ENCODE results near the gene TNS3.

The TNS3 gene

DNA sequence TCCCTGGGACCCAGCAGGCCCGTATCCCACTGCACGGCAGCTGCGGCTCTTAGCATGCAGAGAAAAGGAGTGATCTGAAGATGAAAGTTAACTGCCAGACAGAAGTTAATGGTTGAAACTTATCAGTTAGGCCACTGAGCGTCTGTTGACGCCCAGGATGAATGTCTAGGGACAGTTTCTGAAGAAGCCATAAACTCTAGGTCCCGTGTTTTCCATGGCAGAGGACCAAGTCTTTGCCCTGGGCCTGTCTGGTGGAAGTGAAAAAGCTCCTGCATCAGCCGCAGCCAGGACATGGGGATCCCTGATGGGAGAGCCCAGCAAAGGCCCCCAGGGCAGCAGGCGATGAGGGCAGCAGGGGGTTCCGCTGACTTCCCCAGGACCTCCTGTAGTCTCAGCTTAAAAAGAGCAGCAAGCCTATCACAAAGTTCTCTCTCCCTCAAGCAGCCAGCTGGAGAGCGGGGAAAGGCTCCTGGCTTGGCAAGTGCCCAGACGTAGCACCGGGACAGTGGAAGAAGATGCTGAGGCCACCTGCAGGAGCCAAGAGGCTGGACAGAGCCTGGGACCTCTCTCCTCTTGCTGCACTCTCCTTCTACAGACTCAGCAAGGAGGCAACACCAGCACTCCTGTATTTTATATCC is 79.6 kb downstream of the TNS3 start:
- DNase-seq = no peak

DNA sequence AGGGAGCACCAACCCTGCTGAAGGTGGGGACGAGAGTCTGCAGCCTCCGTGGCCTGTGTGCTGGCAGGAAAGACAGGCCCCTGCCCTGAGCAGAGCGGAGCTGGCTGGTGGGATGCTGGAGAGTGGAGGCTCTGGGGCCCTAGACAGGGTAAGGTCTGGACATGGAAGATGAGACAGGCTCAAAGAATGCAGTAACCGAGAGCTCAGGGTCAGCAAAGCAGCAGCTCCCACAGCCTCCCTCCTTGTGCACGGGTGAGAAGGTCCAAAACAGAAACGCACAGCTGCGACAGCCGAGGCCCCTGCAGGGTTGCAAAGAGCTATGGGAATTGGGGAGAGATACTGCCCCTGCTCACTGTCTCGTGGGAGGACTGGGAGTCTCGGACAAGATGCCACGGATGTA is 80.5 kb downstream of the TNS3 start:
- DNase-seq = no peak

DNA sequence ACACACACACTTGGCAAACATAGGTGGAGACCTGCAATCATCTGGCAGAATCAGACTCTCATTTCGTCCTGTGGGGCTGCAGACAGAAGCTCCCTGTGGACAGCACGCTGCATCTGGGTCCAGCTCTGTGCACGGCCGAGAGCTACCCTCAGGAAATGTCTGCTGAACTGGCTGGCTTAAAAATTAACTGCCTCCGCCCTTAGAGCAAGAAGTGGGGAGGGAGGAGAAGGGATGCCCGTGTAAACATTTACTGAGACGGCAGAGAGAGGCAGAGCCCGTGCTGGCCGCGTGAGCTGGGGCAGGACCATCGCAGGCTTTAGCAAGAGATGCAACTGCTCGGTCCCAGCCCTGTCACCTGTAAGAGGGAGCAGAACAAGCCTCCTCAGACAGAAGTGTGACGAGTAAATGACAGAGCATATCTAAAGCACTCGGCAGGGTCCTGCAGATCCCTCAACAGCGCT is 81.8 kb downstream of the TNS3 start:
- no peak for DNase-seq

DNA sequence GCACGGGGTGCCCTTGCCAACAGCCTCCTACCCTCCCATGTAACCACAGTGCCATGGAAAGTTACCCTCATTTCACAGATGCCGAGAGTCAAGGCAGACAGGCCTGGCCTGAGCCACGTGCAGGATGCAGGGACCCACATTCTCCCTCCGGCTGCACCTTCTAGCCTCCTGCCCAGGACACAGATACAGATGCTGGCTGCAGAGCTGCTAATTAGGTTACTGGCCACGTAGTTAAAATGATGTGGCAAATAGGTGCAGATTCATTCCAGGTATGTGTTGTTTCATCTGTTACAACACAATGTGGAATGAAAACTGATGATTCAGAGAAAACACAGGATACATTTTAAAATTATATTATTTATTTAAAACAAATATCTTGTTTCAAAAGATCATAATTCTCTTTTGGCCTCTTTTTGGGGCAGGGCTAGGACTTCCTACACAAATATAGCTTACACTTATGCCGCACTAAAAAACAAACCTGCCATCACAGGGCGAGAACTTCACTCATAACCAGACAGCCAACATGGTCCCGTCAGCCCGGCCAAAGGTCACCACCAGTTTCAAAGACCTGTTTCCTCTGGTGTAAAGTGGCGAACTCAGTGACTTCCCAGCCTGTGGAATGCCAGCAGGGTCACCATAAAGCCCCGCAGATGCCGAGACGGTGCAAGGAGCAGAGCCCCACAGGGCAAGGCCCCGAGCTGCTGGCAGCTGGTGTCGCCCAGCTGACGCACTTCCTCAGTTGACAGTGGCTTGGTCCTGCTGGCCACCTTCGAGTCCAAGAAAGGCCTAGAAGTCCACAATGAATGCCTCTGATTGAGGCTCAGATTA is 83.5 kb downstream of the TNS3 start:
- no peak for DNase-seq

DNA sequence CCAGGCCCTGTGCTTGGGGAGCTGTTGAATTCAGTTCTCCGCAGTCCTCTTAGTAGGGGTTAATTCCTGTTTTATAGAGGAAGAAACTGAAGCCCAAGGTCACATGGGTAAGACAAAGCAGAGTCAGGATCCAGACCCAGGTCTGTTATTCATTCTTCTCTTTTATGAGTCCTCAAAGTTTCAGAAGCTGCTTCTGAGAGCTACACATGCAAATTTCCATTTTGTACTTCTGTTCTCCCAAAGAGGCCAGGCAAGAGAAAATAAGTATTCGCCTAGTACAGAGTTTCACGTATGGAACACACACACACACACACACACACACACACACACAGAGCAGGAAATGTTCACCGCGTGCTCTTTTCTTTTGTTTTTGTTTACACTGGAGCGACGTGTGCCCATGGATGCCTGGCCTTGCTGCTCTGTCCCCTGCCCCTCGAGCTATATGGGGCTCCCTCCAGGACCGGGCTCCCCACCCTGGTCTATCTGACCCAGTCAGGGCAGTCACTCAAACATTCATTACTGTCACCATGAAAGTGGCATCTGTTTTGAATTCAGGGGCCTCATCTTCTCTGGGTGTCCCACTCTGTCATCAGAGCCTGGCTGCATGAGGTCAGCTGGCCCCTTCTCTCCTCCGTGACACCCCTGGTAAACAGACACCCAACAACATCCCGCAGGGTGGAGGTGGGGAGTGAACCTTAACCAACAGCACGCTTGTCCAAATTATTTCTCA is 84.4 kb downstream of the TNS3 start:
- DNase-seq = no peak

DNA sequence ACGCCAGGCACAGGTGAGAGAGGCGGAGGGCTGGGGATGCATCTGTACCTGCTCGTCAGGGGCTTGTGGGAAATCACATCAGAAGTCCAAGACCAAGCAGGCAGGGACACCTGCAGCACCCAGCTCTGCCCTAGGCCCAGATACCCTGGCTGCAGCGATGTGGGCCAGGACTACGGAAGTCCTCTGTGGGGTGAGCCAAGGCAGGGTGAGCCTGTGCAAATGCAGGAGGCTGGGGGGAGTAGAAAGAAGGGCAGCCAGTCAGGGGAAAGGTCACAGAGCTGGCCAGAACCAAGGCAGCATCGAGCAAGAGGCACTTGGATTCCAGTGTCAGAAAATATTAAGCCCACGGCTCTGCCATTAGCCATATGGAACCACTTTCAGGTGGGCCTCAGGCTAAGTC is 85.2 kb downstream of the TNS3 start:
- DNase-seq = no peak

DNA sequence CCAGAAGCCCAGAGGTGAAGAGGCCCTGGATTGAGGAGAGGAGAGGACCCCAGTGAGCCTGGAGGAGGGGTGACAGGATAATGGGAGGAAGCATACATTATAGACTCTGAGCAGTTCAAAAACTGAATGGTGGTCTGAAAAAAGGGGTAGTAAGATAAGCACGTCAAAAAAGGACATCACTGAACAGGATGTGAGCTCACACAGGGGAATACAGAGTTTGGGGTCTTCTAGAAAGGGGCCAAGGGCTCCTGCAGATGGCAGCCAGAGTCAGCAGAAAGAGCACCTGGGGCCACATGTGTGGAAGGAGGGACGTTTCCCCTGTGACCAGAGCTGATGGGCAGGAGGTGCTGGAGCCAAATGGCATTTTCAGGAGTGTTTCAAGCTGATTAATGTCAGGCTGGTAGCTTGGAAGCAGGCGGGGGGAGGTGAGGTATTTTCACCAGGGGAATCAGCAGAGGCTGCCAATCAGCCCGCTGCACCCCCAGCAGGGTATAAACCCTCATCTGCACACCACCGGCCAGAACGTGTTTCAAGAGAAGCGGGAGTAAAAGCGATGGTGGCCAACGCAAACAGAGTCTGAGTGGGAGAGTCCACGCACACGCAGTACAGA is 85.8 kb downstream of the TNS3 start:
- DNase-seq = no peak

DNA sequence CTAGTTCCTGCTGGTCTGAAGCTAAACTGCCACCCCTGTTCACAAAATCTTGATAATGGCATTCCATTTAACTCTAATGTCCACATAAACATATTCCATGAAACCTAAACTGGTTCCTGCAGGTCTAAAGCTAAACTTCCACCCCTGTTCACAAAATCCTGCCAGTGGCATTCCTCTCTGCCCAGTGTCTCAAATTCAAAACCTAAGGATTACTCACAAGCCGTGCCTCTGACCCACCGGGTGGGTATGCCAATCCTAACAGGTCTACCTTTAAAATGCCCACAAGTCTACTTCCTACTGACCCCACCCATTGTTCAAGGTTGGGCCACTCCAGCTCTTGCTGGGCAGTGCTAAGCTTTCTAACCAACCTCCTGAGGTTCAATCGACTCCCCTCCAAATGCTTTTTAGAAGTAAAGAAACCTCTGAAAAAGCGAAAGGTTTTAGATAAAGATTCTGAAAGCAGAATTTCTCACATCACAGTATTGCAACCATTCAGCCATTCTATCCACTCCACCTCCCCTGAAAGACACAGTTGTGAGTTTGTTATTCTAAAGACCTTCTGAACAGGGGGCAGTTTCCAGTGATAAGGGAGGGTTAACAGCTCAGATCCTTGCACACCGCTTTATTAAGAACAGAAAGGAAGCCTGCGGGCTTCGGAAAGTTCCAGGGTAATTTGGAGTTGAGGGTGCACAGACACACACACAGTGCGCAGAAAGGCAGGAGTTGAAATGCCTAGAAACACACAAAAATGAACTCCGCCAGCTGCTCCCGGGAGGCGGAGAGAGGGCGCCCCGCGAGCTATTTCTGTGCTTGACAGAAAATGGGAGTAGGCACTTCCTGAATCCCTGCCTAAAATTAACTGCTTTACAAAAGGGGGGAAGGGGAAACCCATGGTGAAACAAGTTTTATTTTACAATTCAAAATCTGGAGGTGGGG is 87.7 kb downstream of the TNS3 start:
- no peak for DNase-seq

DNA sequence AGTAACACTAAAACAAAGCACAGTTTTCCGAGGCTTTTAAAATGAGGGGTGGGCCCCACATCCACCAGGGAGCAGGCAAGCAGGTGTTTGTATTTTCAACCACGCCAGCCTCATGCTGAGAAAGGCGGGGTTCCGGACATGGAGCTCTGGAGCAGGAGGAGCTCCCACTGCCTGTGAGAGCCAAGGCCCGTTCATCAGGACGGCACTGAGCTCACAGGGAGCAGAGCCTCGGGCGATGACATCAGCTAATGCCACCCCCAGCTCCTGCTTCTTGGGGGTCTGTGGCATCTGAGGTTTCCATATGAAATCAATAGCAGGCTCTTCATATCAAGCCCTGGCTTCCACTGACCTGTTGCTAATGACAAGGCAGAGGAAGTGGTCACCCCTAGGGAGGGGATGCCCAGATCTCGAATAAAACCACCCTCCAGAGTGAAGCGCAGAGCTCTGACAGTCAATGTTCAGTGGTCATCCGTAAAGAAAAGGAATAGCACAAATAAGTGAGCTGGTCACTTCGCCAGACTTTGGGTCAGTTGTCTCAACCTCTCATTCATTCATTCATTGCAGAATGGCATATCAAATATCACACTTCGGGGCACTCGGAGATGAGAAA is 89.1 kb downstream of the TNS3 start:
- DNase-seq = no peak

DNA sequence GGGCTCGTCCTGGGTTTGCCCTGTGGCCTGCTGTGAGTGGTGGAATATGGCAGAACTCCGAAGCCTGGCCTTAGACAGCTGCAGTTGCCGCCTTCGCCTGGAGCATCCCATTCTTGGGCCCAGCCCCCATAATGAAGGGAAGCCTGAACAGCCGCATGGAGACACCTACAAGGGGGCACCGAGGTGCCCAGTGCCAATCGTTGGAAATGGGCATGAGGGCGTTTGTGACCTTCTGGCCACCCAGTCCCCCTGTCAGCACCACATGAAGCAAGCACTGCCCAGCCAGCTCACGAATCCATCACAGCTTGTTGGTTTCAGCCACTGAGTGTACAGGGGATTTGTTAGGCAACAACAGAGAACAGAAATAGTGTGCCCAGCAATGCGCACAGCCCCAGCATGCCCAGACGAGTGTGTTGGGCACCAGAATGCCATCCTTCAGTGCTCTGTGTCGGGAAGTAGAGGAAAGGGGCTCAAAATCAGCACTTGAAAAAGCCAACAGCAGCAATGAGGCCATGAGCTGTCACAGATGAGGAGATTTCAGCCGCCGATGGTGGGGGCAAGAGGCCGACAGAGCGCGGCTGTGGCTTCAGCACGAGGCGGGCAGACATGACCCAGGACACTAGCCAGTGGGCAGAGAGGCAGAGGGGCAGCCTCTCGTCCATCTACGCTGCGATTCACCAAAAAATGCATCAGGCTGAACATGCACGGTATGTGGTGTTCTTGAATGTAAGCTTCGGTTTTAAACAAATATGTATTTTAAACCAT is 91.2 kb downstream of the TNS3 start:
- no peak for DNase-seq

DNA sequence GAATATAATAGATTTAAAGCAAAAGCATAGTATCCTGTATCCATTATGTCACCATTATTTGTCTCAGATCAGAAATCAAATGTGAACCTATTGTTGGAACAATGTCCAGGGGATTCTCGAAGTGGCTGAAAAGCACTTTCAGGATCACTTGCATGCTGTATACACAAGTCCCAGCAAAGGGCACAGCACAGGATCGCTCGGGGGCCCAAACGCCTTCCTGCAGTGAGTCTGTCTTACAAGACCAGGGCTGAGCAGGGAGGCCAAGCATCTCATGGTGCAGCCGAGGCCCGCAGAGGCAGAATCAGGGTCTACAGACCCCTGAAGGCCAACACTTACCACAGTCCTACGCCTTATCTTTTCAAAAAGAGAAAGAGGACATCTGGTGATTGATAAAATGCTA is 92.3 kb downstream of the TNS3 start:
- DNase-seq = no peak

DNA sequence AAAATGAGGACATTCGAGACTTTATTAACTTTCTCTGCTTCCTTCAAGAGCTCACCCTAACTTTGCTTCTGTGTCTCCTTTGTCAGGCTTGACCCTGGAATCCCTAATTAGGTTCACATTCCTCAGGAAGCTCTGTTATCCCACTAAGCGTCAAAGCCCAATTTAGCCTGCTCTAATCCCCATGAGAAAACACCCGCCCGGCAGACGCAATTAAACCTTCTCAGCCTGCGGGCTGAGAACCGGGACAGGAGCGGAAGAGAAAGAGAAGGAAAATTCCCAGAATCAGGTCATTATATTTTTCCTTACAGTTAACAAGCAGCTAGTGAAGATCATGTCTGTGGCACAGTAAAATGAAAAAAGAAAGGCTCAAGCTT is 93.0 kb downstream of the TNS3 start:
- DNase-seq = no peak

DNA sequence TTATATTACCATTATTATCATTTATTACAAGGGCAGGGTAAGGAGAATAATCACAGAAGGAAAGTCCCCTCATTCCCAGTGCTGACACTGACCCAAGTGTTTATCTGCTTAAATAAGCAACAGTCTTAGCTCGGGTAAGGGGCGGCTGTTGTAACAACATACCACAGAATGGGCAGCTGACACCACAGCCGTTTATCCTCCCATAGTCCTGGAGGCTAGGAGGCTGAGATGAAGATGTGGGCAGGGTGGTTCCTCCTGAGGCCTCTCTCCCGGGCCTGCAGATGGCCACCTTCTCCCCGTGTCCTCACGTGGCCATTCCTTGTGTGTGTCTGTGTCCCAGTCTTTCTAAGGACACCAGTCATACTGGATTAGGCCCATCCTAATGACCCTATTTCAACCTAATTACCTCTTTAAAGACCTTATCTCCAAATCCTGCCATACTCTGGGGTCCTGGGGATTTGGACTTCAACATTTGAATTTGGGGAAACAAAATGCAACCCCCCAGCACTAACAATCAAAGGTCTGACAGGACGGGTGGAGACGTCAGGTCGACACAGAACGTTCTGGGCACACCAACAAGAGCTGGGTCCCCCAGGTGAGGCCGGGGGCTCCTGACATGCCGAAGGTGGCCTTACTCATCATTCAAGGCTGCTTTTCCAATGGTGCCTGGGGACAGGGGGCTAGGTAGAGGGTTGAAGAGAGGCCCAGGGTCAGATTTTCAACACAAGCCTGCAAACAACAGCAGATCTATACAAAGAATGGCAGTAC is 93.5 kb downstream of the TNS3 start:
- DNase-seq = no peak

DNA sequence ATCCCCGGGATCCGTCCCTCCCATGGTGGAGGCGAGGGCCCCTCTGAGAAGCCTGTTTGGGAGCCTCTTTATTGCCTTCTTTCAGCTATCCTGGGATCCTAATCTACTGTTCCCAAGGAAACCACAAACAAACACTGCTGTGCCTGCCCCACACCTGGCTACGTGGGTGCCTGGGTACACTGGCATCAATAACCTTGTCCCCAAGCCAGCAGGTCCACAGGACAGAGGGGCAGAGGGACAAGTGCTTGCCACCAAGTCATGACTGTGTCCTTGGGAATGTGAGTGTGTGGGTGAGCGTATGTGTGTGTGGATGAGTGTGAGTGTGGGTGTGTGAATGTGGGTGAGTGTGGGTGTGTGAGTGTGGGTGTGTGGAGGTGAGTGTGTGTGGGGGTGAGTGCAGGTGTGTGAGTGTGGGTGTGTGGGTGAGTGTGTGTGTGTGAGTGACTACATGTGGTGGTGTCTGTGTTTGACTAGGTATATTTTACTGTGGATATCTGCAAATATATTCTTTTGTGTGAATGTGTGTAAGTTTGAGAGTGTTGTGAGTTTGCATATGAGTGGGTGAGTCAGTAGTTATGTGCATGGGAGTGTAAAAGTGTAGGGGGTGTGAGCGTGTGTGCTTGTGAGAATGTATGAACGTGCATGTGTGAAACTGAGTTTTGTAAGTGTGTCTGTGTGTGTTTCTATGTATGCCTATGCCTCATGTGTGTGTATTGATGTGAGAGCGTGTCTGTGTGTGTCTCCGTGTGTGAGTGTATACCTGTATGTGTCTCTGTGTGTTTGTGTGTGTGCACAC is 96.1 kb downstream of the TNS3 start:
- no peak for DNase-seq

DNA sequence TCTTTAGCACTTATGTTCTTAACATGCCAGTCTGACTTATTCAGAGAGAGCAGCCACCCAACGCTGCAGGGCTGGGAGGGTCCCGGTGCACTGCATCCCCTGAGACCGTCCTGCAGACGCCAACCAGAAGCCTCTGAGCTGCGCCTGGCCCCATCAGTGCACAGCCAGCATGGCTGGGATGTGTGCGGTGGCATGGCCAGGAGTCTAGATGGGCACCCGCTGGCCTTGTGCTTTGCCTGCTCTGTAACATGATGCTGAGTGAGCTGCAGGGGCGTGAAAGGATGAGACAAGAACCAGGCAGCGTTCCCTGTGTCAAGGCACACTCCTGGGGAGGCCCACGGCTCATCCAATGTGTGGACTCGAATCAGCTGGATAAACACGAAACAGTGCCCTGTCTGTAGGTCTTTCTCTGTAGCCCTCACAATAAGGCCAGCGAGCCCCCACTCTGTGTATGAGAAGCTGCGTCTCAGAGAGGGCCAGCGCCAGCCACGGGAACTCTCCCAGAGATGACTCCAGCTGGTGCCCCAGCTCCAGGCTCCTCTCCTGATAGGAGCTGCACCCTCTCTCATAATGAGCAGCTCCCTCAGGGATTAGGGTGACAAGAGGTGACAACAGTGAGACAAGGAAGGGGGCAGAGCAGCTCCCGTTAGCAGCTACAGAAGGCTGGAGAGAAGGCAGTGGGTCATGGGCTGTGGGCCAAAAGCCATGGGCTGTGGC is 96.8 kb downstream of the TNS3 start:
- no peak for DNase-seq

DNA sequence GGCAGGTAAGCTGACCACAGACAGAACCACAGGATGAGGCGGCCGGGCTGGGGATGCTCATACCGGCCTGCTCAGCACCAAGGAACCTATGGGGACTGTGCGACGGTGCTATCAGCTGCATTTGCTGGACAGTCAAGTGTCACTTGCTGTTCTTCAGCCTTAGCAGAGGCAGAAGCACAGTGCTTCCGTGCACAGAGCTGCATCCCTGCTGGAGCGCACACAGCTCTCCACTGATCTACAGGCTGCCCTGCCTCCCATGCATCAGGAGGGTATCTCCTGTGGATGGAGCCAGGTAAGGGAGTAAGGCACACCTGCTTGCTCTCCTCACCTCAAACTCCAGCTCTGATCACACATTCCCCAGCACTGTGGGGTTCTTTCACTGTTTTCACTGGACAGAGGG is 97.5 kb downstream of the TNS3 start:
- DNase-seq = no peak

DNA sequence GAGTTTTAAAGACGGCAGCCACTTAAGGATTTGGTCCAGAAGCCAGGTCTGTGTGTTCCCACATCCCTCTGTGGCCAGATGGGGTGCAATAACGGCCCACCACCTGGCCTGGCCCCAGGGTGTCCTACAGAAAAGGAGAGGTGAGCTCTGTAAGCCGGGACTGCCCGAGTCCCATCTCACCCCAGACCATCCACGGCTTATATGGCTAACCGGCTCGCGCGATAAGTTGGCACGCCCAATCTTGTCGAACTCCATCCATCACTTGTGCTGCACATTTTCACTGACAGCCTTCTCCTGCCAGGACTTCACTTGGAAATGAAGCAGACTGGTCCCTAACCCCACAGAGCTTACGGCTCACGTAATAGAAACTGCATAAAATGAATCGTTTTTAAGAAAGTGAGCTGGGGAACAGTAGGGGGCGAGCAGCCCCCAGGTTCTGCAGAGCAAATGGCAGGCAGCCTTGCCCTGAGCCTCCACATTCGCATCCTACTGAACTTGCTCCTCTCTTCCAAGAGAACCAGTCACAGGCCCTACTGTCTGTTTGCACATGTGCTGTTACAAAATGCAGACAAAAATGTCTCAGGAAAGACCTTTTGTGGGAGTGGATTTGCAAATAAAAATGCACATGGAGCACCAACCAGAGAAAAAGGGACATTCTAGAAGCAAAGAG is 98.2 kb downstream of the TNS3 start:
- no peak for DNase-seq
